AG10803 (cell line): ENCODE data around the gene MRPL30.
"Not testable (repeated sequence)": the region's sequence is repeated elsewhere in the genome, so short reads cannot be mapped to it uniquely, and the experiment has no call there.

Experiments used
- DNase-seq: peaks from one replicate; pipeline ENCODE4 v3.0.0; 2010; ENCODE audit warnings: low read depth
- H3K4me3 ChIP-seq: 2 replicates; pipeline ENCODE4 v1.5.1; 2011; ENCODE audit warnings: mild to moderate bottlenecking, low read length, control low read depth
- TF ChIP-seq, protein P1 (sequence below): conservative IDR thresholded peaks from 2 replicates; pipeline ENCODE4 v1.5.1; 2011; ENCODE audit warnings: mild to moderate bottlenecking, low read length, control low read depth, inconsistent platforms

The MRPL30 gene

GRCh38 chr2:99205491-99205890 lies 24.5 kb downstream of the MRPL30 start:
- H3K4me3 ChIP-seq = no peak overlapping the region
- DNase-seq = no peak
- TF ChIP-seq, protein P1, sequence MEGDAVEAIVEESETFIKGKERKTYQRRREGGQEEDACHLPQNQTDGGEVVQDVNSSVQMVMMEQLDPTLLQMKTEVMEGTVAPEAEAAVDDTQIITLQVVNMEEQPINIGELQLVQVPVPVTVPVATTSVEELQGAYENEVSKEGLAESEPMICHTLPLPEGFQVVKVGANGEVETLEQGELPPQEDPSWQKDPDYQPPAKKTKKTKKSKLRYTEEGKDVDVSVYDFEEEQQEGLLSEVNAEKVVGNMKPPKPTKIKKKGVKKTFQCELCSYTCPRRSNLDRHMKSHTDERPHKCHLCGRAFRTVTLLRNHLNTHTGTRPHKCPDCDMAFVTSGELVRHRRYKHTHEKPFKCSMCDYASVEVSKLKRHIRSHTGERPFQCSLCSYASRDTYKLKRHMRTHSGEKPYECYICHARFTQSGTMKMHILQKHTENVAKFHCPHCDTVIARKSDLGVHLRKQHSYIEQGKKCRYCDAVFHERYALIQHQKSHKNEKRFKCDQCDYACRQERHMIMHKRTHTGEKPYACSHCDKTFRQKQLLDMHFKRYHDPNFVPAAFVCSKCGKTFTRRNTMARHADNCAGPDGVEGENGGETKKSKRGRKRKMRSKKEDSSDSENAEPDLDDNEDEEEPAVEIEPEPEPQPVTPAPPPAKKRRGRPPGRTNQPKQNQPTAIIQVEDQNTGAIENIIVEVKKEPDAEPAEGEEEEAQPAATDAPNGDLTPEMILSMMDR = no peak

- DNase-seq = no peak
- H3K4me3 ChIP-seq = no peak overlapping the region
- TF ChIP-seq, protein P1 = no peak
These were observed 35.1 kb downstream of the MRPL30 start for GRCh38 chr2:99216096-99216495.

GRCh38 chr2:99217929-99218501 lies 37.0 kb downstream of the MRPL30 start:
- TF ChIP-seq, protein P1 = no peak
- H3K4me3 ChIP-seq = no peak overlapping the region
- no peak for DNase-seq

DNA sequence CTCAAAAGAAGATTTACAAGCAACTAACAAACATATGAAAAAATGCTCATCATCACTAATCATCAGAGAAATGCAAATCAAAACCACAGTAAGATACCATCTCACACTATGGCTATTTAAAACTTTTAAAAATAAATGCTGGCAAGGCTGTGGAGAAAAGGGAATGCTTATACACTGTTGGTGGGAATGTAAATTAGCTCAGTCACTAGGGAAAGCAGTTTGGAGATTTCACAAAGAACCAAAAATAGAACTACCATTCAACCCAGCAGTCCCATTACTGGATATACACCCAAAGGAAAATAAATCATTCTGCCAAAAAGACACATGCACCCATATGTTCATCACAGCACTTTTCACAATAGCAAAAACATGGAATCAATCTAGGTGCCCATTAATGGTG lies 52.2 kb downstream of the MRPL30 start:
- H3K4me3 ChIP-seq = not testable (repeated sequence)

DNA sequence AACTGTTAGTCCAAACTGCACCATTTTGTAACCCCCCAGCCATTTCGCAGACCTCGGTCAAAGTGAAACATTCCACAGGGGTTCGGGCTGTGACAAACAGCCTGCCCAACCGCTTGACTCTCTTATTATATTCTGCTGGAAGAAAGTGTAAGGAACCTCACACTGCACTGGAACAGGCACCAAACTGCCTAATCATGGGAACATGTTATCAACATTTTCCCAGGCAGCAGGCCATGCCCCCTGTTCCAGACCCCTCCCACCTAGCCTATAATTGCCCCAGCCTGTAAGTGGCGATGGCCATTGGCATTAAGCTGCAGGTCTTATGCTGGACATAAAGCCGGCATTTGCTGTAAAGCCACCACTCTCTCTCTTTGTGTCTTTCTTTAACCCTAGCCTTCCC lies 57.6 kb downstream of the MRPL30 start:
- no peak overlapping the region for H3K4me3 ChIP-seq
- TF ChIP-seq, protein P1 = no peak
- no peak for DNase-seq

More for the DNA sequence above, 52.2 kb downstream of the MRPL30 start:
- DNase-seq = not testable (repeated sequence)

DNA sequence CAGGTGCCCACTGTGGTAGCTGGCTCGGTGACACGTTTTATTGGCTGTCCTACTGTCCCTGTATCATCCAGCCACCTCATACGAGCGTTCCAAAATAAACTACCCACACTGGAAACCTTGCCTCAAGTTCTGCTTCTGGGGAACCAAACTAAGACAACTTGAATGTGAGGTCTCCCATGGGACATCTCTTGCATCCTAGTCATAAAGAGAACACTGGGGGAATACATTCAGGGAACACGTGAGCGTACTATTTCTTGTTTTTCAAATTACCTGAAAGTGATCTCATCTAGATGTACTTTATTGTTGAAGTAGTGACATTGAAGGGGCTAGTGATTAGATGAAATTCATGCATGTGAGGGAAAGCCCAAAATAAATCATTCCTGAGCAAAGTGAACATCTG lies 59.4 kb downstream of the MRPL30 start:
- DNase-seq = no peak
- TF ChIP-seq, protein P1 = no peak
- no peak overlapping the region for H3K4me3 ChIP-seq

- no peak for DNase-seq
- no peak overlapping the region for H3K4me3 ChIP-seq
- TF ChIP-seq, protein P1 = no peak
These were observed 61.2 kb downstream of the MRPL30 start for GRCh38 chr2:99242151-99242550.
